Measurements from ENCODE around the gene TNFRSF19.

DNA sequence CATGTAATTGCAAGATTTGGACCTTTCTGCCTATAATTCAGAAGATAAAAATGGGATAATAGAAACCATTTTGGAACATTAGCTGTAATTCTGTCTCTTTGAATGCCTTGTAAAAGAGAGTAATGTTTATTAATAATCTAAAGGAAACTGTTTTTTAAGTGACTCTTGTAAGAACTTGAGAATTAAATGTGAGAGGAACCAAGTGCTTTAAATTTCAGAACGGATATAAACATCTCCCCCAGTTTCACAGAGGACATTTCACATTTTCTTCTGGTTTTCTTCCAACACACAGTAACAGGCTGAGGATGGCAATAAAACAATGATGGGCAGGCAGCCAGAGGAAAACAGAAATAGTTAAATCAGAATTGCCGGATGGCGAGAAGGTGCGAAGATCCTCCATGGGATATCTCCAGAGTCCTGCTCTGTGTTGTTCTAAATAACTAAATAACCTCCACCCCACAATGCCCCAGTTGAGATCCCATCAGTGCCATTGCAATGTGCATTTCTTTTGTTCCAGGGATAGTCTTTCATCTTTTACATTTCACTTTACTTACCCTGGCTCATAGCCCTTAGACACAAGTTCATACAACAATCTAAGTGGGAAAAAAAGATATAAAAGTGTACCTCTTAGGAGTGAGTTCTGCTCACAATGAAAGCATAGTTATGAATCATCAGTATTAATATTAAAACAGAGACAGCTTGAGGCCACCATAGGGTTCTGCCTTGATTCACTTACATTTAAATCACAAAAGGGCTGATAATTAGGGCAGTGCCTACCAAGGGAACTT is 73.3 kb downstream of the TNFRSF19 start:
- TF ChIP-seq POLR2AphosphoS5 (IDR thresholded peaks at IDR 0.05): no peak
- TF ChIP-seq, protein P1, sequence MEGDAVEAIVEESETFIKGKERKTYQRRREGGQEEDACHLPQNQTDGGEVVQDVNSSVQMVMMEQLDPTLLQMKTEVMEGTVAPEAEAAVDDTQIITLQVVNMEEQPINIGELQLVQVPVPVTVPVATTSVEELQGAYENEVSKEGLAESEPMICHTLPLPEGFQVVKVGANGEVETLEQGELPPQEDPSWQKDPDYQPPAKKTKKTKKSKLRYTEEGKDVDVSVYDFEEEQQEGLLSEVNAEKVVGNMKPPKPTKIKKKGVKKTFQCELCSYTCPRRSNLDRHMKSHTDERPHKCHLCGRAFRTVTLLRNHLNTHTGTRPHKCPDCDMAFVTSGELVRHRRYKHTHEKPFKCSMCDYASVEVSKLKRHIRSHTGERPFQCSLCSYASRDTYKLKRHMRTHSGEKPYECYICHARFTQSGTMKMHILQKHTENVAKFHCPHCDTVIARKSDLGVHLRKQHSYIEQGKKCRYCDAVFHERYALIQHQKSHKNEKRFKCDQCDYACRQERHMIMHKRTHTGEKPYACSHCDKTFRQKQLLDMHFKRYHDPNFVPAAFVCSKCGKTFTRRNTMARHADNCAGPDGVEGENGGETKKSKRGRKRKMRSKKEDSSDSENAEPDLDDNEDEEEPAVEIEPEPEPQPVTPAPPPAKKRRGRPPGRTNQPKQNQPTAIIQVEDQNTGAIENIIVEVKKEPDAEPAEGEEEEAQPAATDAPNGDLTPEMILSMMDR (IDR thresholded peaks at IDR 0.05): no peak
